NCI-H1417 treated with DMSO at 0.1 percent for 48 hours (cell line): Measurements from ENCODE around the gene TRIM13.
"Not testable (repeated sequence)": the region's sequence is repeated elsewhere in the genome, so short reads cannot be mapped to it uniquely, and the experiment has no call there.

Source experiments
- DNase-seq: peaks from one replicate; lab custom pipeline; 2025; lab: John Stamatoyannopoulos, UW

The TRIM13 gene

GRCh38 chr13:49997955-49998354 is 1.1 kb downstream of the TRIM13 start:
- DNase-seq, result no peak

- no peak for DNase-seq
These were observed 2.1 kb downstream of the TRIM13 start for GRCh38 chr13:49998714-49999624.

GRCh38 chr13:50001287-50001686 is 4.4 kb downstream of the TRIM13 start:
- DNase-seq, result no peak

- no peak for DNase-seq
These were observed 9.7 kb downstream of the TRIM13 start for GRCh38 chr13:50006426-50007135.

- DNase-seq, result no peak
These were observed 14.6 kb downstream of the TRIM13 start for GRCh38 chr13:50011461-50011860.

GRCh38 chr13:50012396-50013169 is 15.7 kb downstream of the TRIM13 start:
- DNase-seq, result no peak

GRCh38 chr13:50014386-50014785 is 17.5 kb downstream of the TRIM13 start:
- no peak for DNase-seq

- DNase-seq, result no peak
These were observed 18.4 kb downstream of the TRIM13 start, which contains the start of gene KCNRG for GRCh38 chr13:50015258-50015657. TSS of gene KCNRG (plus strand) at chr13:50015444. CDS start at chr13:50015494, 50 bp downstream.

- no peak for DNase-seq
These were observed 18.9 kb downstream of the TRIM13 start for GRCh38 chr13:50015750-50016149.

GRCh38 chr13:50016444-50016843 is 19.6 kb downstream of the TRIM13 start:
- DNase-seq, result no peak

- DNase-seq, result no peak
These were observed 21.0 kb downstream of the TRIM13 start for GRCh38 chr13:50017819-50018218.

- DNase-seq, result no peak
These were observed 28.6 kb downstream of the TRIM13 start for GRCh38 chr13:50025436-50025835.

- DNase-seq, result no peak
These were observed 30.1 kb downstream of the TRIM13 start for GRCh38 chr13:50026788-50027473.

GRCh38 chr13:50030315-50030714 is 33.5 kb downstream of the TRIM13 start:
- no peak for DNase-seq

- DNase-seq, result no peak
These were observed 36.9 kb downstream of the TRIM13 start for GRCh38 chr13:50033725-50034124.

GRCh38 chr13:50037788-50038187 is 40.9 kb downstream of the TRIM13 start:
- no peak for DNase-seq

- no peak for DNase-seq
These were observed 41.4 kb downstream of the TRIM13 start for GRCh38 chr13:50038266-50038665.

GRCh38 chr13:50052478-50052877 is 55.6 kb downstream of the TRIM13 start:
- no peak for DNase-seq

GRCh38 chr13:50053844-50054243 is 57.0 kb downstream of the TRIM13 start:
- DNase-seq, result no peak

- DNase-seq, result no peak
These were observed 58.6 kb downstream of the TRIM13 start for GRCh38 chr13:50055454-50055853.

- DNase-seq, result no peak
These were observed 63.9 kb downstream of the TRIM13 start for GRCh38 chr13:50060718-50061117.

- not testable (repeated sequence) for DNase-seq
These were observed 65.5 kb downstream of the TRIM13 start for GRCh38 chr13:50062336-50062735.
